Measurements from ENCODE around the gene HUS1.

GRCh38 chr7:47973739-47974138, 5.7 kb downstream of the HUS1 start:
- TF ChIP-seq CTCF (IDR thresholded peaks at IDR 0.05; ENCODE audit: borderline replicate concordance, extremely low read depth, low read length, poor library complexity, severe bottlenecking) (no peak), EZH2 (IDR thresholded peaks at IDR 0.05; ENCODE audit: borderline replicate concordance, low read depth, low read length, severe bottlenecking) (no peak)

All from DND-41 (cell line).